Astrocyte of the cerebellum (primary cell): ENCODE data around the gene MKLN1.
A peak's percentile ranks its signal among the peaks of the same experiment; 100 is the strongest.

Experiments
- DNase-seq: peaks from one replicate; pipeline ENCODE4 v3.0.0-alpha.2; 2011; ENCODE audit warnings: low read depth
- H3K4me3 ChIP-seq: 2 replicates; pipeline ENCODE4 v1.5.1; 2011; ENCODE audit warnings: mild to moderate bottlenecking, low read depth, low read length, moderate library complexity
- CTCF ChIP-seq: IDR thresholded peaks from 2 replicates; pipeline ENCODE4 v1.5.1; 2012; ENCODE audit warnings: low read length, low read depth, moderate library complexity, mild to moderate bottlenecking; ENCODE audit errors: missing control alignments
- in situ Hi-C: cut with HindIII; loops from 2 replicates; pipeline ENCODE4 v1.10.0; 2017; ENCODE audit warnings: low sequenced_read_pairs

MKLN1 gene

GRCh38 chr7:131488361-131488760 is 160.7 kb downstream of the MKLN1 start:
- TF ChIP-seq CTCF: peak; percentile 24
- no peak for DNase-seq
- H3K4me3 ChIP-seq: no peak overlapping the region
- in situ Hi-C loops: no loop called here

- no peak for TF ChIP-seq CTCF
- no peak overlapping the region for H3K4me3 ChIP-seq
- DNase-seq: no peak
- in situ Hi-C loops: no loop called here
Observed at GRCh38 chr7:131489196-131489595, 161.5 kb downstream of the MKLN1 start.

- H3K4me3 ChIP-seq: no peak overlapping the region
- in situ Hi-C loops: no loop called here
- no peak for DNase-seq
- TF ChIP-seq CTCF: no peak
Observed at GRCh38 chr7:131489881-131490280, 162.2 kb downstream of the MKLN1 start.

- H3K4me3 ChIP-seq: no peak overlapping the region
- TF ChIP-seq CTCF: no peak
- DNase-seq: no peak
- in situ Hi-C loops: no loop called here
Observed at GRCh38 chr7:131493081-131493480, 165.4 kb downstream of the MKLN1 start.

- in situ Hi-C loops: no loop called here
- no peak for TF ChIP-seq CTCF
- no peak for DNase-seq
- no peak overlapping the region for H3K4me3 ChIP-seq
Observed at GRCh38 chr7:131493581-131493980, 165.9 kb downstream of the MKLN1 start.

- no peak for DNase-seq
- H3K4me3 ChIP-seq: no peak overlapping the region
- in situ Hi-C loops: no loop called here
- TF ChIP-seq CTCF: no peak
Observed at GRCh38 chr7:131494182-131494581, 166.5 kb downstream of the MKLN1 start.

- no peak for TF ChIP-seq CTCF
- in situ Hi-C loops: no loop called here
- no peak overlapping the region for H3K4me3 ChIP-seq
- no peak for DNase-seq
Observed at GRCh38 chr7:131495669-131496498, 168.2 kb downstream of the MKLN1 start.
